H9 (cell line): ENCODE measurements around the gene IRS4. TPM values are rescaled to one million over a fixed set of nuclear protein-coding genes. Genes with fewer than 3 reads are reported as not detected.

Source experiments
- DNase-seq: peaks from one replicate; pipeline ENCODE4 v3.0.0-alpha.2; 2017
- H2AFZ ChIP-seq: one replicate; pipeline ENCODE4 v1.6.1; 2013; ENCODE audit warnings: mild to moderate bottlenecking, low read length, control low read depth, moderate library complexity
- H2AK5ac ChIP-seq: 2 replicates; pipeline ENCODE4 v1.6.1; 2013; ENCODE audit warnings: low read length, control low read depth, mixed read lengths; ENCODE audit not compliant: insufficient read length
- H2BK120ac ChIP-seq: one replicate; pipeline ENCODE4 v1.6.1; 2013; ENCODE audit warnings: low read depth, mild to moderate bottlenecking, low read length, control low read depth, inconsistent platforms; ENCODE audit not compliant: poor library complexity, severe bottlenecking
- H2BK12ac ChIP-seq: 2 replicates; pipeline ENCODE4 v1.6.1; 2013; ENCODE audit warnings: low read length, control low read depth, mixed read lengths, low read depth; ENCODE audit not compliant: insufficient read length
- H2BK15ac ChIP-seq: 2 replicates; pipeline ENCODE4 v1.6.1; 2013; ENCODE audit warnings: low read depth, low read length, control low read depth
- H2BK20ac ChIP-seq: one replicate; pipeline ENCODE4 v1.6.1; 2013; ENCODE audit warnings: low read depth, mild to moderate bottlenecking, low read length, control low read depth, inconsistent platforms; ENCODE audit not compliant: poor library complexity, severe bottlenecking
- H2BK5ac ChIP-seq: 2 replicates; pipeline ENCODE4 v1.6.1; 2013; ENCODE audit warnings: low read length, control low read depth, mixed read lengths; ENCODE audit not compliant: insufficient read length
- H3K14ac ChIP-seq: 2 replicates; pipeline ENCODE4 v1.6.1; 2013; ENCODE audit warnings: low read length, control low read depth; ENCODE audit not compliant: insufficient read depth
- H3K18ac ChIP-seq: 2 replicates; pipeline ENCODE4 v1.6.1; 2013; ENCODE audit warnings: low read depth, mild to moderate bottlenecking, mixed read lengths, low read length, control low read depth; ENCODE audit not compliant: insufficient read length
- H3K23ac ChIP-seq: 2 replicates; pipeline ENCODE4 v1.6.1; 2013; ENCODE audit warnings: low read length, control low read depth, mixed read lengths, low read depth; ENCODE audit not compliant: insufficient read length
- H3K23me2 ChIP-seq: 2 replicates; pipeline ENCODE4 v1.6.1; 2013; ENCODE audit warnings: low read depth, mild to moderate bottlenecking, mixed read lengths, low read length, control low read depth; ENCODE audit not compliant: insufficient read length, poor library complexity, severe bottlenecking
- H3K27ac ChIP-seq: 2 replicates; pipeline ENCODE4 v1.5.1; 2013; ENCODE audit warnings: low read length, control low read depth, mixed read lengths, low read depth; ENCODE audit not compliant: insufficient read length
- H3K27me3 ChIP-seq: 2 replicates; pipeline ENCODE4 v1.6.1; 2013; ENCODE audit warnings: low read length, control low read depth, inconsistent platforms; ENCODE audit not compliant: insufficient read depth
- H3K4ac ChIP-seq: 2 replicates; pipeline ENCODE4 v1.6.1; 2013; ENCODE audit warnings: low read depth, mild to moderate bottlenecking, control low read depth, inconsistent platforms, low read length, moderate library complexity
- H3K4me1 ChIP-seq: 2 replicates; pipeline ENCODE4 v1.6.1; 2013; ENCODE audit warnings: low read length, control low read depth, inconsistent platforms; ENCODE audit not compliant: insufficient read depth
- H3K4me2 ChIP-seq: 2 replicates; pipeline ENCODE4 v1.6.1; 2013; ENCODE audit warnings: low read length, control low read depth, mixed read lengths; ENCODE audit not compliant: insufficient read length, insufficient read depth
- H3K56ac ChIP-seq: 2 replicates; pipeline ENCODE4 v1.6.1; 2013; ENCODE audit warnings: low read depth, mild to moderate bottlenecking, mixed read lengths, low read length, control low read depth; ENCODE audit not compliant: insufficient read length
- H3K79me1 ChIP-seq: 2 replicates; pipeline ENCODE4 v1.6.1; 2013; ENCODE audit warnings: low read depth, mild to moderate bottlenecking, moderate library complexity, low read length, control low read depth, inconsistent platforms; ENCODE audit not compliant: insufficient read depth, poor library complexity, severe bottlenecking
- H3K79me2 ChIP-seq: 2 replicates; pipeline ENCODE4 v1.6.1; 2013; ENCODE audit warnings: low read length, control low read depth, inconsistent platforms; ENCODE audit not compliant: insufficient read depth
- H3K9ac ChIP-seq: 2 replicates; pipeline ENCODE4 v1.6.1; 2013; ENCODE audit warnings: low read length, control low read depth, mixed read lengths; ENCODE audit not compliant: insufficient read length; ENCODE audit errors: extremely low read depth
- H3K9me3 ChIP-seq: one replicate; pipeline ENCODE4 v1.6.1; 2013; ENCODE audit warnings: low read depth, low read length, inconsistent platforms; ENCODE audit not compliant: control insufficient read depth
- H3T11ph ChIP-seq: one replicate; pipeline ENCODE4 v1.6.1; 2013; ENCODE audit warnings: mild to moderate bottlenecking, low read length, control low read depth, inconsistent platforms
- H4K20me1 ChIP-seq: one replicate; pipeline ENCODE4 v1.6.1; 2013; ENCODE audit not compliant: control insufficient read depth, insufficient read length, insufficient read depth
- H4K5ac ChIP-seq: 2 replicates; pipeline ENCODE4 v1.6.1; 2013; ENCODE audit warnings: low read depth, mild to moderate bottlenecking, mixed read lengths, low read length, control low read depth; ENCODE audit not compliant: insufficient read length
- H4K8ac ChIP-seq: replicated peaks from 2 replicates; pipeline ENCODE4 v1.6.1; 2013; ENCODE audit warnings: low read length, control low read depth, mixed read lengths, low read depth; ENCODE audit not compliant: insufficient read length
- H4K91ac ChIP-seq: 2 replicates; pipeline ENCODE4 v1.6.1; 2013; ENCODE audit warnings: low read depth, mild to moderate bottlenecking, moderate library complexity, mixed read lengths, low read length, control low read depth; ENCODE audit not compliant: insufficient read length
- H3K27ac Mint-ChIP-seq, 3 experiments: 2 replicates in 2 of 3; 3 replicates in 1 of 3; pipeline ENCODE4 v1.8.0; 2020 to 2021; ENCODE audit warnings: mixed read lengths in 3 of 3, mild to moderate bottlenecking in 1 of 3, moderate library complexity in 1 of 3
- H3K27me3 Mint-ChIP-seq: 2 replicates; pipeline ENCODE4 v1.8.0; 2021; ENCODE audit warnings: low read depth, mild to moderate bottlenecking, moderate library complexity, mixed read lengths
- H3K36me3 Mint-ChIP-seq, 3 experiments: 2 replicates in 2 of 3; 3 replicates in 1 of 3; pipeline ENCODE4 v1.8.0; 2020 to 2021; ENCODE audit warnings: low read depth in 3 of 3, mixed read lengths in 3 of 3; ENCODE audit not compliant: insufficient read depth in 1 of 3
- H3K4me1 Mint-ChIP-seq, 2 experiments: 2 replicates each; pipeline ENCODE4 v1.8.0; 2020; ENCODE audit warnings: mixed read lengths in 2 of 2
- H3K4me3 Mint-ChIP-seq, 2 experiments: 2 replicates in 1 of 2; 3 replicates in 1 of 2; pipeline ENCODE4 v1.8.0; 2020 to 2021; ENCODE audit warnings: mild to moderate bottlenecking in 2 of 2, mixed read lengths in 2 of 2, moderate library complexity in 1 of 2
- H3K9me3 Mint-ChIP-seq, 2 experiments: 2 replicates in 1 of 2; 3 replicates in 1 of 2; pipeline ENCODE4 v1.8.0; 2020; ENCODE audit warnings: mild to moderate bottlenecking in 2 of 2, mixed read lengths in 2 of 2, moderate library complexity in 1 of 2
- WGBS: extraction: QIAGEN DNeasy Blood & Tissue Kit; methylation state at CpG from one replicate; pipeline ENCODE4 v1.1.7; 2013; ENCODE audit warnings: missing lambda C conversion rate, low lambda C conversion rate, mixed read lengths; ENCODE audit not compliant: insufficient read length; ENCODE audit errors: extremely low coverage; 5-methylcytosine and 5-hydroxymethylcytosine counted together
- total RNA-seq: library from RNA; stranded (reverse); gene quantifications from 2 replicates; pipeline ENCODE4 v1.2.1, GENCODE V29; 2021
- TF ChIP-seq, protein P1 (sequence below): fragments of 200-600 bp; sonication (generic); conservative IDR thresholded peaks from 3 replicates; pipeline ENCODE4 v1.8.0; 2021; ENCODE audit warnings: antibody characterized with exemption, mild to moderate bottlenecking

IRS4 gene
- total RNA-seq, 1 experiment from 2014 or later = 8.2 TPM

DNA sequence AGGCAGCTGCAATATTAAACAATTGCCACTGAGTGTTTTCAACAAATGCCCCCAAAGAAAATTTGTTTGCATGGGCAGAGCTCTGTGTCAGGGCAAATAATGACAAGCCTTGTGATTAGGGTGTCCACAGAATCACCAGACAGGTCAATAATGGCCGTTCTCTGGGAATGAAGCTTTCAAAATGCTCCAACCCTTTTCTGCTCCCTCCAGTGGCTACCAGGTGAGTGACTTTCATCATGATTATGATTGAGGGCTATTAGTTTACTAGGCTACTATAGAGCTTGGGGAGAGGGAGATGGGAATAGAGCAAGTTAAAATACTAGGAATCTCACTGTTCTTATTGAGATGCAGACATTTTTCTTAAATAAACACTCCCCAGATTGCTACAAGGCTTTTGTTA is 23.5 kb downstream of the IRS4 start:
- Histone ChIP-seq H4K8ac (no peak overlapping the region), H3K9ac (no peak overlapping the region), H3K79me2 (no peaks in the 10 kb centered on the region), H4K91ac (no peak overlapping the region), H2BK5ac (no peak overlapping the region), H3K79me1 (no peaks in the 10 kb centered on the region), H3K14ac (no peak overlapping the region), H2BK20ac (no peak overlapping the region), H2AFZ (no peak overlapping the region), H3K27ac (no peak overlapping the region), H3K23me2 (no peaks in the 10 kb centered on the region), H2BK120ac (no peak overlapping the region), H2AK5ac (no peak overlapping the region), H3K4ac (no peak overlapping the region), H3K23ac (no peak overlapping the region), H3K4me2 (no peak overlapping the region), H3K9me3 (no peaks in the 10 kb centered on the region), H2BK12ac (no peak overlapping the region), H4K5ac (no peak overlapping the region), H2BK15ac (no peak overlapping the region), H3K27me3 (no peaks in the 10 kb centered on the region), H4K20me1 (no peaks in the 10 kb centered on the region), H3K56ac (no peak overlapping the region), H3T11ph (no peak overlapping the region), H3K4me1 (no peaks in the 10 kb centered on the region), H3K18ac (no peak overlapping the region)
- DNase-seq = no peak
- peaks cover 0 to 17% (median 4%) of the 10 kb centered on the region in 3 experiments; a peak in 4 of 7 replicates for H3K36me3 Mint-ChIP-seq
- TF ChIP-seq, protein P1, sequence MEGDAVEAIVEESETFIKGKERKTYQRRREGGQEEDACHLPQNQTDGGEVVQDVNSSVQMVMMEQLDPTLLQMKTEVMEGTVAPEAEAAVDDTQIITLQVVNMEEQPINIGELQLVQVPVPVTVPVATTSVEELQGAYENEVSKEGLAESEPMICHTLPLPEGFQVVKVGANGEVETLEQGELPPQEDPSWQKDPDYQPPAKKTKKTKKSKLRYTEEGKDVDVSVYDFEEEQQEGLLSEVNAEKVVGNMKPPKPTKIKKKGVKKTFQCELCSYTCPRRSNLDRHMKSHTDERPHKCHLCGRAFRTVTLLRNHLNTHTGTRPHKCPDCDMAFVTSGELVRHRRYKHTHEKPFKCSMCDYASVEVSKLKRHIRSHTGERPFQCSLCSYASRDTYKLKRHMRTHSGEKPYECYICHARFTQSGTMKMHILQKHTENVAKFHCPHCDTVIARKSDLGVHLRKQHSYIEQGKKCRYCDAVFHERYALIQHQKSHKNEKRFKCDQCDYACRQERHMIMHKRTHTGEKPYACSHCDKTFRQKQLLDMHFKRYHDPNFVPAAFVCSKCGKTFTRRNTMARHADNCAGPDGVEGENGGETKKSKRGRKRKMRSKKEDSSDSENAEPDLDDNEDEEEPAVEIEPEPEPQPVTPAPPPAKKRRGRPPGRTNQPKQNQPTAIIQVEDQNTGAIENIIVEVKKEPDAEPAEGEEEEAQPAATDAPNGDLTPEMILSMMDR = peak; percentile 32; the same call in 1 of the 3 replicates
- no peaks in the 10 kb centered on the region for H3K27me3 Mint-ChIP-seq
- H3K27ac Mint-ChIP-seq = no peak overlapping the region
- no peak overlapping the region for H3K4me3 Mint-ChIP-seq
- peaks cover 6 to 10% of the 10 kb centered on the region in 2 experiments for H3K4me1 Mint-ChIP-seq
- no CpG with 5 or more reads among the region's 1 CpG for WGBS
- peaks cover 16 to 18% of the 10 kb centered on the region in 2 experiments for H3K9me3 Mint-ChIP-seq
